ENCODE results near the gene SAP25.
"Not testable (repeated sequence)": the region's sequence is repeated elsewhere in the genome, so short reads cannot be mapped to it uniquely, and the experiment has no call there.

SAP25 gene

GRCh38 chr7:100565133-100565571 is 8.5 kb downstream of the SAP25 start:
- Histone ChIP-seq H3K4me1 (ENCODE audit: control insufficient read depth, insufficient read depth, low read length, poor library complexity, severe bottlenecking) (peaks cover 3% of the 10 kb centered on the region), H3K27ac (ENCODE audit: low read depth, low read length, severe bottlenecking) (no peak overlapping the region), H3K9me3 (ENCODE audit: control insufficient read depth, low read length) (no peaks in the 10 kb centered on the region), H3K4me3 (ENCODE audit: extremely low read depth, insufficient read depth, low read length, poor library complexity, severe bottlenecking) (no peak overlapping the region), H3K36me3 (ENCODE audit: control insufficient read depth, insufficient read depth, low read length) (peaks cover 11% of the 10 kb centered on the region)
- WGBS, 2 experiments (ENCODE audit: insufficient coverage in 2 of 2): 97% methylated on average over 4 of the region's 11 CpGs; no CpG with 5 or more reads in 1 of the 2 experiments

- not testable (repeated sequence) for H3K27ac ChIP-seq (ENCODE audit: low read depth, low read length, severe bottlenecking); H3K4me3 ChIP-seq (ENCODE audit: extremely low read depth, insufficient read depth, low read length, poor library complexity, severe bottlenecking); H3K9me3 ChIP-seq (ENCODE audit: control insufficient read depth, low read length); H3K4me1 ChIP-seq (ENCODE audit: control insufficient read depth, insufficient read depth, low read length, poor library complexity, severe bottlenecking)
- 87 to 96% methylated on average over 2 to 4 of the region's 6 CpGs for WGBS, 2 experiments (ENCODE audit: insufficient coverage in 2 of 2)
- peaks cover 11% of the 10 kb centered on the region for H3K36me3 ChIP-seq (ENCODE audit: control insufficient read depth, insufficient read depth, low read length)
Measured at GRCh38 chr7:100564405-100564804, 9.3 kb downstream of the SAP25 start.

GRCh38 chr7:100563809-100564400 is 9.8 kb downstream of the SAP25 start:
- 49 to 55% methylated on average over 9 to 12 of the region's 12 CpGs for WGBS, 2 experiments (ENCODE audit: insufficient coverage in 2 of 2)
- Histone ChIP-seq H3K4me1 (ENCODE audit: control insufficient read depth, insufficient read depth, low read length, poor library complexity, severe bottlenecking) (peaks cover 2% of the 10 kb centered on the region), H3K4me3 (ENCODE audit: extremely low read depth, insufficient read depth, low read length, poor library complexity, severe bottlenecking) (no peak overlapping the region), H3K9me3 (ENCODE audit: control insufficient read depth, low read length) (no peaks in the 10 kb centered on the region), H3K27ac (ENCODE audit: low read depth, low read length, severe bottlenecking) (no peak overlapping the region), H3K36me3 (ENCODE audit: control insufficient read depth, insufficient read depth, low read length) (peaks cover 11% of the 10 kb centered on the region)

GRCh38 chr7:100563100-100563564 is 10.6 kb downstream of the SAP25 start:
- 89 to 95% methylated on average over 6 to 8 of the region's 8 CpGs for WGBS, 2 experiments (ENCODE audit: insufficient coverage in 2 of 2)
- Histone ChIP-seq H3K4me3 (ENCODE audit: extremely low read depth, insufficient read depth, low read length, poor library complexity, severe bottlenecking) (no peak overlapping the region), H3K36me3 (ENCODE audit: control insufficient read depth, insufficient read depth, low read length) (peaks cover 11% of the 10 kb centered on the region)

GRCh38 chr7:100562195-100563099 is 11.3 kb downstream of the SAP25 start:
- H3K36me3 ChIP-seq (ENCODE audit: control insufficient read depth, insufficient read depth, low read length): peaks cover 13% of the 10 kb centered on the region
- no peaks in the 10 kb centered on the region for H3K4me1 ChIP-seq (ENCODE audit: control insufficient read depth, insufficient read depth, low read length, poor library complexity, severe bottlenecking)
- no peak overlapping the region for H3K4me3 ChIP-seq (ENCODE audit: extremely low read depth, insufficient read depth, low read length, poor library complexity, severe bottlenecking)
- no peak overlapping the region for H3K27ac ChIP-seq (ENCODE audit: low read depth, low read length, severe bottlenecking)
- 93% methylated on average over 21 to 26 of the region's 26 CpGs for WGBS, 2 experiments (ENCODE audit: insufficient coverage in 2 of 2)
- no peaks in the 10 kb centered on the region for H3K9me3 ChIP-seq (ENCODE audit: control insufficient read depth, low read length)

More at GRCh38 chr7:100563100-100563564, 10.6 kb downstream of the SAP25 start:
- Histone ChIP-seq H3K27ac (ENCODE audit: low read depth, low read length, severe bottlenecking) (no peak overlapping the region), H3K4me1 (ENCODE audit: control insufficient read depth, insufficient read depth, low read length, poor library complexity, severe bottlenecking) (no peaks in the 10 kb centered on the region), H3K9me3 (ENCODE audit: control insufficient read depth, low read length) (no peaks in the 10 kb centered on the region)

- Histone ChIP-seq H3K27ac (ENCODE audit: low read depth, low read length, severe bottlenecking) (no peak overlapping the region), H3K9me3 (ENCODE audit: control insufficient read depth, low read length) (no peaks in the 10 kb centered on the region), H3K36me3 (ENCODE audit: control insufficient read depth, insufficient read depth, low read length) (peaks cover 17% of the 10 kb centered on the region), H3K4me3 (ENCODE audit: extremely low read depth, insufficient read depth, low read length, poor library complexity, severe bottlenecking) (no peak overlapping the region), H3K4me1 (ENCODE audit: control insufficient read depth, insufficient read depth, low read length, poor library complexity, severe bottlenecking) (no peaks in the 10 kb centered on the region)
- WGBS, 2 experiments (ENCODE audit: insufficient coverage in 2 of 2): 94 to 98% methylated on average over 11 to 12 of the region's 12 CpGs
Measured at GRCh38 chr7:100561491-100562194, 12.1 kb downstream of the SAP25 start.

GRCh38 chr7:100559127-100559526 is 14.6 kb downstream of the SAP25 start:
- H3K4me1 ChIP-seq (ENCODE audit: control insufficient read depth, insufficient read depth, low read length, poor library complexity, severe bottlenecking): no peaks in the 10 kb centered on the region
- H3K4me3 ChIP-seq (ENCODE audit: extremely low read depth, insufficient read depth, low read length, poor library complexity, severe bottlenecking): no peak overlapping the region
- peaks cover 29% of the 10 kb centered on the region for H3K36me3 ChIP-seq (ENCODE audit: control insufficient read depth, insufficient read depth, low read length)
- no peak overlapping the region for H3K27ac ChIP-seq (ENCODE audit: low read depth, low read length, severe bottlenecking)
- WGBS, 2 experiments (ENCODE audit: insufficient coverage in 2 of 2): 85 to 100% methylated on average over 2 of the region's 4 CpGs
- H3K9me3 ChIP-seq (ENCODE audit: control insufficient read depth, low read length): no peaks in the 10 kb centered on the region

GRCh38 chr7:100556541-100556940 is 17.2 kb downstream of the SAP25 start:
- Histone ChIP-seq H3K4me3 (ENCODE audit: extremely low read depth, insufficient read depth, low read length, poor library complexity, severe bottlenecking) (no peak overlapping the region), H3K4me1 (ENCODE audit: control insufficient read depth, insufficient read depth, low read length, poor library complexity, severe bottlenecking) (no peaks in the 10 kb centered on the region), H3K36me3 (ENCODE audit: control insufficient read depth, insufficient read depth, low read length) (peaks cover 40% of the 10 kb centered on the region), H3K9me3 (ENCODE audit: control insufficient read depth, low read length) (no peaks in the 10 kb centered on the region), H3K27ac (ENCODE audit: low read depth, low read length, severe bottlenecking) (no peak overlapping the region)
- WGBS, 2 experiments (ENCODE audit: insufficient coverage in 2 of 2): 77 to 89% methylated on average over 3 to 4 of the region's 4 CpGs

GRCh38 chr7:100555701-100556100 is 18.0 kb downstream of the SAP25 start:
- H3K9me3 ChIP-seq (ENCODE audit: control insufficient read depth, low read length): no peaks in the 10 kb centered on the region
- H3K4me1 ChIP-seq (ENCODE audit: control insufficient read depth, insufficient read depth, low read length, poor library complexity, severe bottlenecking): no peaks in the 10 kb centered on the region
- no peak overlapping the region for H3K4me3 ChIP-seq (ENCODE audit: extremely low read depth, insufficient read depth, low read length, poor library complexity, severe bottlenecking)
- peaks cover 41% of the 10 kb centered on the region for H3K36me3 ChIP-seq (ENCODE audit: control insufficient read depth, insufficient read depth, low read length)
- 92 to 97% methylated on average over 4 to 5 of the region's 5 CpGs for WGBS, 2 experiments (ENCODE audit: insufficient coverage in 2 of 2)
- no peak overlapping the region for H3K27ac ChIP-seq (ENCODE audit: low read depth, low read length, severe bottlenecking)

GRCh38 chr7:100553032-100553431 is 20.7 kb downstream of the SAP25 start:
- Histone ChIP-seq H3K4me1 (ENCODE audit: control insufficient read depth, insufficient read depth, low read length, poor library complexity, severe bottlenecking) (peaks cover 8% of the 10 kb centered on the region), H3K36me3 (ENCODE audit: control insufficient read depth, insufficient read depth, low read length) (peaks cover 53% of the 10 kb centered on the region), H3K4me3 (ENCODE audit: extremely low read depth, insufficient read depth, low read length, poor library complexity, severe bottlenecking) (no peak overlapping the region), H3K9me3 (ENCODE audit: control insufficient read depth, low read length) (no peaks in the 10 kb centered on the region), H3K27ac (ENCODE audit: low read depth, low read length, severe bottlenecking) (no peak overlapping the region)
- WGBS, 2 experiments (ENCODE audit: insufficient coverage in 2 of 2): 74 to 97% methylated on average over 3 of the region's 3 CpGs

All from mesodermal cell (in vitro differentiated cells).